ENCODE measurements around the gene NAE1. TPM values are rescaled to one million over a fixed set of nuclear protein-coding genes. Genes with fewer than 3 reads are reported as not detected.

NAE1 gene
- total RNA-seq, 2 experiments from 2014 or later, result 89.1 to 91.2 TPM

DNA sequence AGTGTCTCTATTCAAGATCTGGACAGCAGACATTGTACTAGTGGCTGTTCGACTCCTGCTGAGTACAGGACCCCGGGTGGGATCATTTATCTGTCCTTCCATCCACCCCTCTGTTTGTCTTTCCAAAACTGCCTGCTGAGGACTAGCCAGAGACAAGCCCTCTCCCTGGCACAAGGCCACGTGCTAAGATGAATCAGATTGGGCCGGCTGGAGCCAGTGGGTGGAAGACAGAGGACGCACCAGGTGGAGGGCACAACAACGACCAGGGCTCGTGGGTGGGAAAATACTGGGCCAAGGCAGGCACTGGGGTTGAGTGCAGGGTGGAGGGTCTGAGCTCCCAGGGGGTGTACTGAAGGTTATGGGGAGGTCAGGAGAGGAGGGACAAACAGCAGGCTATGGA, 12.0 kb upstream of the NAE1 start:
- CTCF ChIA-PET, result no interaction called here
- no peak overlapping the region for H3K27ac Mint-ChIP-seq
- H3K27me3 Mint-ChIP-seq, result peaks cover 67% of the 10 kb centered on the region
- H3K27me3 ChIP-seq (ENCODE audit: control insufficient read depth in 1 of 2, insufficient read depth in 2 of 2, low read length in 2 of 2), result peaks cover 31 to 40% of the 10 kb centered on the region in 2 experiments
- no peaks in the 10 kb centered on the region for H3K36me3 ChIP-seq (ENCODE audit: insufficient read depth, low read length)
- POLR2A ChIA-PET, result no interaction called here
- no peaks in the 10 kb centered on the region for H3K9me3 Mint-ChIP-seq
- no peak overlapping the region for H3K27ac ChIP-seq (ENCODE audit: low read depth in 1 of 2, low read length in 2 of 2)
- H3K9me3 ChIP-seq (ENCODE audit: control insufficient read depth in 1 of 2, insufficient read depth in 1 of 2, low read length in 2 of 2), result peaks cover 0 to 4% of the 10 kb centered on the region in 2 experiments
- peaks cover 7% of the 10 kb centered on the region for H3K4me1 ChIP-seq (ENCODE audit: insufficient read depth, low read length)
- ATAC-seq (ENCODE audit: poor library complexity) (no peak), DNase-seq (no peak)
- H3K36me3 Mint-ChIP-seq (ENCODE audit: low read depth), result no peaks in the 10 kb centered on the region
- H3K4me3 Mint-ChIP-seq, result no peak overlapping the region
- H3K4me3 ChIP-seq (ENCODE audit: low read length), result no peak overlapping the region
- H3K4me1 Mint-ChIP-seq (ENCODE audit: low read depth), result peaks cover 11% of the 10 kb centered on the region
- intact Hi-C loops (cut with DNase I, micrococcal nuclease), result no loop called here
- TF ChIP-seq, protein P1, sequence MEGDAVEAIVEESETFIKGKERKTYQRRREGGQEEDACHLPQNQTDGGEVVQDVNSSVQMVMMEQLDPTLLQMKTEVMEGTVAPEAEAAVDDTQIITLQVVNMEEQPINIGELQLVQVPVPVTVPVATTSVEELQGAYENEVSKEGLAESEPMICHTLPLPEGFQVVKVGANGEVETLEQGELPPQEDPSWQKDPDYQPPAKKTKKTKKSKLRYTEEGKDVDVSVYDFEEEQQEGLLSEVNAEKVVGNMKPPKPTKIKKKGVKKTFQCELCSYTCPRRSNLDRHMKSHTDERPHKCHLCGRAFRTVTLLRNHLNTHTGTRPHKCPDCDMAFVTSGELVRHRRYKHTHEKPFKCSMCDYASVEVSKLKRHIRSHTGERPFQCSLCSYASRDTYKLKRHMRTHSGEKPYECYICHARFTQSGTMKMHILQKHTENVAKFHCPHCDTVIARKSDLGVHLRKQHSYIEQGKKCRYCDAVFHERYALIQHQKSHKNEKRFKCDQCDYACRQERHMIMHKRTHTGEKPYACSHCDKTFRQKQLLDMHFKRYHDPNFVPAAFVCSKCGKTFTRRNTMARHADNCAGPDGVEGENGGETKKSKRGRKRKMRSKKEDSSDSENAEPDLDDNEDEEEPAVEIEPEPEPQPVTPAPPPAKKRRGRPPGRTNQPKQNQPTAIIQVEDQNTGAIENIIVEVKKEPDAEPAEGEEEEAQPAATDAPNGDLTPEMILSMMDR (IDR thresholded peaks at IDR 0.05), result no peak

DNA sequence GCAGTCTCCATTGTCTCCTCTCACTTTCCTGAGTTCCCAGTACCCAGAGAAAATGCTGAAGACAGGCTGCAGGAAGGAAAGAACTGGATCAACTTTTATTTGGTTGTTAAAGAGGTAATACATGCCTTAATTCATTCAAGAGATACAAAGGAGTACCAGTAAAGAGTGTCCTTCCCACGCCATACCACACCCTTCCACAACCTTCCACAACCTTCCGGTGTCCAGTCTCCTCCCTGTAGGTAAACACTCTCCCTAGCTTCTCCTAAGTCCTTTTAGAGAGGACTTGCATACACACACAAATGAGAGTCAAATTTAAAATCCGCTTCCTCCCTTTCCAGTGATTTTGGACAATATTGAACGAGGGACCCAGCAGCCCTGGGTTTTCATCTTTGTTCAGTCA, 10.6 kb upstream of the NAE1 start:
- TF ChIP-seq, protein P1 (IDR thresholded peaks at IDR 0.05), result no peak
- Mint-ChIP-seq H3K4me3 (no peak overlapping the region), H3K36me3 (ENCODE audit: low read depth) (no peaks in the 10 kb centered on the region), H3K9me3 (no peaks in the 10 kb centered on the region), H3K27ac (no peak overlapping the region), H3K4me1 (ENCODE audit: low read depth) (peaks cover 11% of the 10 kb centered on the region), H3K27me3 (peaks cover 57% of the 10 kb centered on the region)
- intact Hi-C loops (cut with DNase I, micrococcal nuclease), result no loop called here
- no peaks in the 10 kb centered on the region for H3K36me3 ChIP-seq (ENCODE audit: insufficient read depth, low read length)
- ATAC-seq (ENCODE audit: poor library complexity) (no peak), DNase-seq (no peak)
- H3K27me3 ChIP-seq (ENCODE audit: control insufficient read depth in 1 of 2, insufficient read depth in 2 of 2, low read length in 2 of 2), result peaks cover 25 to 30% of the 10 kb centered on the region in 2 experiments
- ChIA-PET CTCF (no interaction called here), POLR2A (no interaction called here)
- no peak overlapping the region for H3K4me3 ChIP-seq (ENCODE audit: low read length)
- H3K27ac ChIP-seq (ENCODE audit: low read depth in 1 of 2, low read length in 2 of 2), result no peak overlapping the region
- peaks cover 0 to 4% of the 10 kb centered on the region in 2 experiments for H3K9me3 ChIP-seq (ENCODE audit: control insufficient read depth in 1 of 2, insufficient read depth in 1 of 2, low read length in 2 of 2)
- peaks cover 7% of the 10 kb centered on the region for H3K4me1 ChIP-seq (ENCODE audit: insufficient read depth, low read length)

DNA sequence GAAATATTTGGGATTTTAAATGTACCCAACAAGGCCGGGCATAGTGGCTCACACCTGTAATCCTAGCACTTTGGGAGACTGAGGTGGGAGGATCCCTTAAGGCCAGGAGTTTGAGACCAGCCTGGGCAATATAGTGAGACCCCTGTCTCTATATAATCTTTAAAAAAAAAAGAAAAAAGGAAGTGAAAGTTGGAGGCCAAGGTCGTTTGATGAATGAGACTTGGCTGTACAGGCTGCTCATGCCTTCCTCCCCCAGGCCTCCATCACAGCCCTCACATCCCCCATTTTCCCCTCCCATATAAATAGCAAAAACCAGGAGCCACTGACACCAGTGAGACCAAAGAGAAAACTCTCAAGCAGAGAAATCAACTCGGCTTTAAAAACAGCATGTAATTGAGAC, 10.1 kb upstream of the NAE1 start:
- no peak overlapping the region for H3K27ac Mint-ChIP-seq
- H3K4me3 ChIP-seq (ENCODE audit: low read length), result no peak overlapping the region
- H3K27me3 ChIP-seq (ENCODE audit: control insufficient read depth in 1 of 2, insufficient read depth in 2 of 2, low read length in 2 of 2), result peaks cover 21 to 28% of the 10 kb centered on the region in 2 experiments
- no peaks in the 10 kb centered on the region for H3K36me3 Mint-ChIP-seq (ENCODE audit: low read depth)
- intact Hi-C loops (cut with DNase I, micrococcal nuclease), result no loop called here
- POLR2A ChIA-PET, result no interaction called here
- H3K27me3 Mint-ChIP-seq, result peaks cover 52% of the 10 kb centered on the region
- H3K9me3 ChIP-seq (ENCODE audit: control insufficient read depth in 1 of 2, insufficient read depth in 1 of 2, low read length in 2 of 2), result peaks cover 0 to 4% of the 10 kb centered on the region in 2 experiments
- H3K4me1 ChIP-seq (ENCODE audit: insufficient read depth, low read length), result peaks cover 7% of the 10 kb centered on the region
- TF ChIP-seq, protein P1 (IDR thresholded peaks at IDR 0.05), result no peak
- no peaks in the 10 kb centered on the region for H3K36me3 ChIP-seq (ENCODE audit: insufficient read depth, low read length)
- DNase-seq (no peak), ATAC-seq (ENCODE audit: poor library complexity) (no peak)
- H3K27ac ChIP-seq (ENCODE audit: low read depth in 1 of 2, low read length in 2 of 2), result no peak overlapping the region
- no peaks in the 10 kb centered on the region for H3K9me3 Mint-ChIP-seq
- peaks cover 7% of the 10 kb centered on the region for H3K4me1 Mint-ChIP-seq (ENCODE audit: low read depth)
- H3K4me3 Mint-ChIP-seq, result no peak overlapping the region
- CTCF ChIA-PET, result no interaction called here
